SJSA1 (cell line): ENCODE measurements around the gene TMEM200A. TPM values are rescaled to one million over a fixed set of nuclear protein-coding genes. Genes with fewer than 3 reads are reported as not detected.

Source experiments
- DNase-seq, 2 experiments: peaks; one replicate each; pipeline ENCODE4 v3.0.0-alpha.2; 2015 to 2020; ENCODE audit warnings: low spot score in 2 of 2, low read depth in 1 of 2
- H3K27ac ChIP-seq: fragments of 250-450 bp; sonication (Bioruptor Pico); 2 replicates; pipeline ENCODE4 v1.5.1; 2020; ENCODE audit warnings: mild to moderate bottlenecking, moderate library complexity
- H3K27me3 ChIP-seq: fragments of 250-450 bp; sonication (Bioruptor Pico); replicated peaks from 2 replicates; pipeline ENCODE4 v1.5.1; 2020; ENCODE audit warnings: mild to moderate bottlenecking, moderate library complexity
- H3K36me3 ChIP-seq: fragments of 250-450 bp; sonication (Bioruptor Pico); 2 replicates; pipeline ENCODE4 v1.5.1; 2020; ENCODE audit warnings: mild to moderate bottlenecking
- H3K4me1 ChIP-seq: fragments of 250-450 bp; sonication (Bioruptor Pico); replicated peaks from 2 replicates; pipeline ENCODE4 v1.6.1; 2021; ENCODE audit warnings: mild to moderate bottlenecking
- H3K4me3 ChIP-seq: fragments of 250-450 bp; sonication (Bioruptor Pico); 2 replicates; pipeline ENCODE4 v1.5.1; 2020; ENCODE audit warnings: mild to moderate bottlenecking
- H3K9me3 ChIP-seq: fragments of 250-450 bp; sonication (Bioruptor Pico); replicated peaks from 2 replicates; pipeline ENCODE4 v1.5.1; 2020; ENCODE audit warnings: mild to moderate bottlenecking
- total RNA-seq: library from RNA; depleted of rRNA; stranded (reverse); fragments of >200 nt; shearing (Covaris generic); gene quantifications from 2 replicates; pipeline ENCODE4 v1.2.3, GENCODE V29; 2014

Gene TMEM200A
- total RNA-seq, 1 experiment from 2014 or later = 6.4 TPM

GRCh38 chr6:130420911-130421310 is 55.1 kb downstream of the TMEM200A start:
- Histone ChIP-seq H3K27me3 (no peaks in the 10 kb centered on the region), H3K36me3 (no peaks in the 10 kb centered on the region), H3K4me3 (no peak overlapping the region), H3K4me1 (no peaks in the 10 kb centered on the region), H3K9me3 (no peaks in the 10 kb centered on the region), H3K27ac (no peak overlapping the region)
- no peak for DNase-seq

- DNase-seq = peak in 1 of 2 experiments; percentile 13
- H3K4me3 ChIP-seq = no peak overlapping the region
- H3K27ac ChIP-seq = no peak overlapping the region
- no peaks in the 10 kb centered on the region for H3K4me1 ChIP-seq
- H3K36me3 ChIP-seq = no peaks in the 10 kb centered on the region
- no peaks in the 10 kb centered on the region for H3K9me3 ChIP-seq
- no peaks in the 10 kb centered on the region for H3K27me3 ChIP-seq
Observed at GRCh38 chr6:130421585-130421984, 55.8 kb downstream of the TMEM200A start.

GRCh38 chr6:130423044-130423443 is 57.2 kb downstream of the TMEM200A start:
- H3K4me1 ChIP-seq = no peaks in the 10 kb centered on the region
- DNase-seq = no peak
- no peaks in the 10 kb centered on the region for H3K36me3 ChIP-seq
- H3K27me3 ChIP-seq = no peaks in the 10 kb centered on the region
- no peaks in the 10 kb centered on the region for H3K9me3 ChIP-seq
- H3K4me3 ChIP-seq = no peak overlapping the region
- H3K27ac ChIP-seq = no peak overlapping the region

GRCh38 chr6:130424710-130425109 is 58.9 kb downstream of the TMEM200A start:
- no peak for DNase-seq

GRCh38 chr6:130425537-130425936 is 59.7 kb downstream of the TMEM200A start:
- no peak for DNase-seq
- Histone ChIP-seq H3K27ac (no peak overlapping the region), H3K36me3 (no peaks in the 10 kb centered on the region), H3K27me3 (no peaks in the 10 kb centered on the region), H3K4me3 (no peak overlapping the region), H3K9me3 (no peaks in the 10 kb centered on the region), H3K4me1 (no peaks in the 10 kb centered on the region)

More at GRCh38 chr6:130424710-130425109, 58.9 kb downstream of the TMEM200A start:
- no peaks in the 10 kb centered on the region for H3K4me1 ChIP-seq
- no peak overlapping the region for H3K4me3 ChIP-seq
- H3K36me3 ChIP-seq = no peaks in the 10 kb centered on the region
- no peak overlapping the region for H3K27ac ChIP-seq
- no peaks in the 10 kb centered on the region for H3K9me3 ChIP-seq
- H3K27me3 ChIP-seq = no peaks in the 10 kb centered on the region

- Histone ChIP-seq H3K4me1 (no peaks in the 10 kb centered on the region), H3K27me3 (no peaks in the 10 kb centered on the region), H3K27ac (no peak overlapping the region), H3K36me3 (no peaks in the 10 kb centered on the region), H3K4me3 (no peak overlapping the region), H3K9me3 (no peaks in the 10 kb centered on the region)
- DNase-seq = no peak
Observed at GRCh38 chr6:130426066-130426721, 60.4 kb downstream of the TMEM200A start.

GRCh38 chr6:130431346-130431852 is 65.6 kb downstream of the TMEM200A start:
- Histone ChIP-seq H3K9me3 (no peaks in the 10 kb centered on the region), H3K27ac (no peak overlapping the region), H3K27me3 (no peaks in the 10 kb centered on the region), H3K36me3 (no peaks in the 10 kb centered on the region), H3K4me3 (no peak overlapping the region), H3K4me1 (no peaks in the 10 kb centered on the region)
- DNase-seq = no peak

- DNase-seq = no peak
- H3K27me3 ChIP-seq = no peaks in the 10 kb centered on the region
- H3K36me3 ChIP-seq = no peaks in the 10 kb centered on the region
- H3K9me3 ChIP-seq = no peaks in the 10 kb centered on the region
- no peak overlapping the region for H3K27ac ChIP-seq
- H3K4me1 ChIP-seq = no peaks in the 10 kb centered on the region
- no peak overlapping the region for H3K4me3 ChIP-seq
Observed at GRCh38 chr6:130432838-130433237, 67.0 kb downstream of the TMEM200A start.

GRCh38 chr6:130434174-130434873 is 68.5 kb downstream of the TMEM200A start:
- no peak overlapping the region for H3K27ac ChIP-seq
- no peaks in the 10 kb centered on the region for H3K27me3 ChIP-seq
- H3K36me3 ChIP-seq = no peaks in the 10 kb centered on the region
- H3K4me3 ChIP-seq = no peak overlapping the region
- H3K4me1 ChIP-seq = no peaks in the 10 kb centered on the region
- no peak for DNase-seq
- H3K9me3 ChIP-seq = no peaks in the 10 kb centered on the region

GRCh38 chr6:130435181-130435580 is 69.4 kb downstream of the TMEM200A start:
- H3K27me3 ChIP-seq = no peaks in the 10 kb centered on the region
- no peaks in the 10 kb centered on the region for H3K4me1 ChIP-seq
- no peak overlapping the region for H3K4me3 ChIP-seq
- H3K27ac ChIP-seq = no peak overlapping the region
- H3K9me3 ChIP-seq = no peaks in the 10 kb centered on the region
- DNase-seq = no peak
- no peaks in the 10 kb centered on the region for H3K36me3 ChIP-seq

- Histone ChIP-seq H3K9me3 (no peaks in the 10 kb centered on the region), H3K4me3 (no peak overlapping the region), H3K27me3 (no peaks in the 10 kb centered on the region), H3K36me3 (no peaks in the 10 kb centered on the region; the same call in 1 of the 2 replicates), H3K27ac (no peak overlapping the region), H3K4me1 (no peaks in the 10 kb centered on the region)
- no peak for DNase-seq
Observed at GRCh38 chr6:130437961-130438360, 72.1 kb downstream of the TMEM200A start.

- Histone ChIP-seq H3K4me1 (no peaks in the 10 kb centered on the region), H3K36me3 (no peaks in the 10 kb centered on the region), H3K9me3 (no peaks in the 10 kb centered on the region), H3K27me3 (no peaks in the 10 kb centered on the region), H3K27ac (no peak overlapping the region), H3K4me3 (no peak overlapping the region)
- no peak for DNase-seq
Observed at GRCh38 chr6:130447374-130447773, 81.6 kb downstream of the TMEM200A start.

GRCh38 chr6:130452336-130452735 is 86.5 kb downstream of the TMEM200A start:
- DNase-seq = no peak
- Histone ChIP-seq H3K27me3 (no peaks in the 10 kb centered on the region), H3K4me3 (no peak overlapping the region), H3K27ac (no peak overlapping the region), H3K4me1 (no peaks in the 10 kb centered on the region; the same call in 1 of the 2 replicates), H3K36me3 (no peaks in the 10 kb centered on the region), H3K9me3 (no peaks in the 10 kb centered on the region)

- peak in 1 of 2 experiments; percentile 40 for DNase-seq
Observed at GRCh38 chr6:130453230-130453629, 87.4 kb downstream of the TMEM200A start.

More at GRCh38 chr6:130453230-130453629, 87.4 kb downstream of the TMEM200A start:
- Histone ChIP-seq H3K4me3 (no peak overlapping the region), H3K36me3 (no peaks in the 10 kb centered on the region), H3K4me1 (no peaks in the 10 kb centered on the region; the same call in 1 of the 2 replicates), H3K9me3 (no peaks in the 10 kb centered on the region), H3K27ac (no peak overlapping the region), H3K27me3 (no peaks in the 10 kb centered on the region)
